ENCODE results near the gene SLC35F2.
A peak's percentile ranks its signal among the peaks of the same experiment; 100 is the strongest.
"Not testable (repeated sequence)": the region's sequence is repeated elsewhere in the genome, so short reads cannot be mapped to it uniquely, and the experiment has no call there.

SLC35F2 gene

GRCh38 chr11:107836851-107837250 lies 21.7 kb downstream of the SLC35F2 start:
- no peak for DNase-seq

- no peak for DNase-seq
Observed at GRCh38 chr11:107834995-107835394, 23.6 kb downstream of the SLC35F2 start.

- not testable (repeated sequence) for DNase-seq
Observed at GRCh38 chr11:107833926-107834325, 24.7 kb downstream of the SLC35F2 start.

GRCh38 chr11:107830915-107831540 lies 27.6 kb downstream of the SLC35F2 start:
- DNase-seq: no peak

GRCh38 chr11:107827041-107827440 lies 31.5 kb downstream of the SLC35F2 start:
- no peak for DNase-seq

- DNase-seq: no peak
Observed at GRCh38 chr11:107825875-107826274, 32.7 kb downstream of the SLC35F2 start.

GRCh38 chr11:107824668-107825369 lies 33.8 kb downstream of the SLC35F2 start:
- no peak for DNase-seq

- no peak for DNase-seq
Observed at GRCh38 chr11:107821199-107821927, 37.2 kb downstream of the SLC35F2 start.

- no peak for DNase-seq
Observed at GRCh38 chr11:107819361-107820014, 39.1 kb downstream of the SLC35F2 start.

GRCh38 chr11:107818491-107818890 lies 40.1 kb downstream of the SLC35F2 start:
- DNase-seq: no peak

GRCh38 chr11:107816028-107816427 lies 42.6 kb downstream of the SLC35F2 start:
- DNase-seq: no peak

- no peak for DNase-seq
Observed at GRCh38 chr11:107810875-107811274, 47.7 kb downstream of the SLC35F2 start.

GRCh38 chr11:107808521-107808920 lies 50.1 kb downstream of the SLC35F2 start:
- DNase-seq: no peak

GRCh38 chr11:107804971-107805370 lies 53.6 kb downstream of the SLC35F2 start:
- DNase-seq: no peak

- no peak for DNase-seq
Observed at GRCh38 chr11:107804211-107804610, 54.4 kb downstream of the SLC35F2 start.

- DNase-seq: no peak
Observed at GRCh38 chr11:107801641-107802040, 56.9 kb downstream of the SLC35F2 start.

GRCh38 chr11:107799218-107799859 lies 59.2 kb downstream of the SLC35F2 start:
- DNase-seq: peak; percentile 65

GRCh38 chr11:107792049-107792443 lies 66.5 kb downstream of the SLC35F2 start:
- no peak for DNase-seq

GRCh38 chr11:107791343-107792048 lies 67.1 kb downstream of the SLC35F2 start:
- no peak for DNase-seq

- DNase-seq: no peak
Observed at GRCh38 chr11:107789767-107790166, 68.8 kb downstream of the SLC35F2 start.

GRCh38 chr11:107787733-107788132 lies 70.9 kb downstream of the SLC35F2 start:
- no peak for DNase-seq

GRCh38 chr11:107785401-107785800 lies 73.2 kb downstream of the SLC35F2 start:
- no peak for DNase-seq
